Central memory CD4-positive, alpha-beta T cell (primary cell): ENCODE results near the gene DNALI1.
"Not testable (repeated sequence)": the region's sequence is repeated elsewhere in the genome, so short reads cannot be mapped to it uniquely, and the experiment has no call there.

Experiments used
- DNase-seq: peaks from one replicate; pipeline ENCODE4 v3.0.0; 2022

Gene DNALI1

GRCh38 chr1:37557402-37557801 is 662 bp downstream of the DNALI1 start:
- no peak for DNase-seq

DNA sequence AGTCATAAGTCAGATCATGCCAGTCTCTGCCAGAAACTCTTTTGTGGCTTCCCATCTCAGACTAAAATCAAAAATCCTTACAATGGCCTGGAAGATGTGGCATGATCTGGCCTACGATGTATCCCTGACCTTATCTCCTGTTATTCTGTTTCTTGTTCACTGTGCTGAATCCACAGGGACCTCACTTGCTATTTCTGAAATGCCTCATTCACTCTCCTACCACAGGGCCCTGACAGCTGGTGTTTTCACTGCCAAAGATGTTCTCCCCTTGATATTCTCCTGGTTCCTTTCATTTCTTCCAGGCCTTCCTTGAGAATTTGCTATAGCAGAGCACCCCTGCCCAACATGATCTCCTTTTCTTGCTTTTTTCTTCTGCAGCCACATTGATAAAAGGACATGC is 1.7 kb downstream of the DNALI1 start:
- DNase-seq, result no peak

DNA sequence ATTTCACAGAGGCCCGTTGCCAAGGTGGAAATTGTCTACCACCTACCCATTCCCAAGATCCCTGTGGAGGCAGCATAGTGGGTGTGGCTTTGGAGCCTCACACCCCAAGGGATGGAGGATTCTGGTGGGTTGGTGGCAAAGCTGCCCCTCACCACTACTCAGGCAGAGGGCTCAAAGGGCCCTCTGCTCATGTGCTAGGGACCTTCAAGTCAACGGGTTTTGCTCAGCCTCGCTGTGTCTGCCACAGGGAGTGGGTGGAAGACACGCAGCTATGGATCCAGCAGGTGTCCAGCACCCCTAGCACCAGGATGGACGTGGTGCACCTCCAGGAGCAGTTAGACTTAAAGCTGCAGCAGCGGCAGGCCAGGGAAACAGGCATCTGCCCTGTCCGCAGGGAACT is 2.3 kb downstream of the DNALI1 start:
- no peak for DNase-seq

GRCh38 chr1:37559957-37560379 is 3.2 kb downstream of the DNALI1 start:
- not testable (repeated sequence) for DNase-seq

GRCh38 chr1:37560401-37561132 is 3.8 kb downstream of the DNALI1 start:
- no peak for DNase-seq

DNA sequence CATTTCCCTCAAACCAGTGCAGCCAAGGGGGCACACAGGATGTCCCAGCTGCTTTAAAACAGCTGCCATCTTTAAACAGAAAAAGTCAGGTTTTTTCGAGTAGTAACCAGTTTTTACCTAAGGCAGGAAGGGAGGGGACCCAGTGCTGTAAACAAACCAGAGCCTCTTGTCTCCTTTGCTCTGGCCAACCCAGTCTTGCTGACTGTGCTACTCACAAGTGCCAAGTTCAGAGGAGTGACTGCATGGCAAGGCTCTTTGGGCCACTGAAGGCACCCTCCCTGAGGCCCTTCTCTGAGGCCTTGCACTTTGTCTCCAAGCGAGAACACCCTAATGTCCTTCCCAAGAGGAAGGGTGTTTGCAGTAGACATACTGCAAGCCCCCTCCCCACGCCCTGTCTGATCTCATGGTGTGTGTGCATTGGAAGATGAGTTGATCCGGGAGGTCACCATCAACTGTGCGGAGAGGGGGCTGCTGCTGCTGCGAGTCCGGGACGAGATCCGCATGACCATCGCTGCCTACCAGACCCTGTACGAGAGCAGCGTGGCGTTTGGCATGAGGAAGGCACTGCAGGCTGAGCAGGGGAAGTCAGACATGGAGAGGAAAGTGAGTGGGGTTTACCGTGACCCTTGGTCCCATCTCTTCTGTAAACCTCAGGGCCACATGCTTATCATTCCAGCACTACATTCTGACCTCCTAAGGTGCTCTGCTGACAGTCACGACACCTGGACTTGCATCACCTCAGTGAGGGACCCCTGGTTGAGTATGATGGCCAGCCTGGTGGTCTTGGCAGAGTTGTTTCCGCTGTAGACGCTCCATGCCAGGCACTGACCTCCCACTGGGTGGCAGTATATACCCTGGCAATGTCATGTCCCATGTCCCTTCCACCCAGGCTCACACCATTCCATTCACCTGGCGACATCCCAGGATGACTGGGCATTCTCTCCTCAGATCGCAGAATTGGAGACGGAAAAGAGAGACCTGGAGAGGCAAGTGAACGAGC is 4.7 kb downstream of the DNALI1 start:
- peak; percentile 5 for DNase-seq

DNA sequence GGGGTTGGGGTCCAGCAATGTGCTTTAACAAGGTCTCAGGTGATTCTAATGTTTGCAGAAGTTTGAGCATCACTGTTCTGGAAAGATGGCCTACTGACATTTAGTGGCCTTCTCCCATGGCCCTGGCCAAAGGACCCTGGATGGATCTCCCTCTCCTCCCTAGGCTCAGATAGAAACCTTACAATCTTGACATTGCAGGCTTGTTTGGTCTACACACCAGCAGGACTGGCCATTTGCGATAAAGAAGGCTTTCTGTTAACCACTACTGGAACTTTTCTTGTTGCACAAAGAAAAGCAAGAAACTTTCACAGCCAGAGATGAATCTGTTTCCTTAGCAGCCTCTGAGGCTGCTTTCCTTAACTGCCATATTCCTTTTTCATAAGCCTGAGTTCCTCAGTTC is 6.2 kb downstream of the DNALI1 start:
- no peak for DNase-seq

DNA sequence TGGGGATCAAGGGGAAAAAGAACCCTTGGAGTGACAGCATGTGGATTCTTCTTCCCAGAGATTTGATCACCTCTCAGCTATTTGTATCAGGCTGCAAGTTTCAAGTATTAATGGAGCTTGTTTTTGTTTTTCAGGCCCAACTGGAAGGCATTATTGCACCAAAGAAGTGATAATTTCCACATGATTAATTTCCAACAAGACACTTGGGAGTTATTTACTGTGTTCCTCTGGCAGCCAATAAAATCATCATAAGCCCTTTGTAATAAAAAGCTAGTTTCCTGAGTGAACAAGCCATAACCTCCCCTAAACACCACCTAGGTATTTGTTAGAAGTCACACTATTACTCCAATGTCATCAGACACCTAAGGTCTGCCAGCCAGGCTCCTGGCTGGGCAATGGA is 8.2 kb downstream of the DNALI1 start:
- DNase-seq, result no peak

DNA sequence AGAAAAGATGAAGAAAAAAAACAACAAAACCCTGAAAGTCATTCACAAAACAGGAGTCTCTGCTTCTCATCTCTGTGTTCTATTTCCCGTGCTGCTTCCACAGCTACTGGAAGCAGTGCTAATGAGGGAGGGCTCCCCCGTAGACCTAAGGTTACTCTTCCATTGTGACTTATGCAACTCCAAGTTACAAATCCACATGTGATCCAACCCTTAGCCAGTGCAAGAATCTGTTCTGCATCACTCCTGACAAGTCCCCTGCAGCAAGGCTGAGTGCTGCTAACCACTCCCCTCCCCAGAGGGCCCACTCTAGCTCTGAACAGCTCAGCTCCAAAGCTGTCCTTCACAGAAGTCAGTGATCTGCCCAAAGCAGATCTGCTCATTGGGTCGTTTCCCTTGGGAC is 10.3 kb downstream of the DNALI1 start:
- DNase-seq, result no peak

DNA sequence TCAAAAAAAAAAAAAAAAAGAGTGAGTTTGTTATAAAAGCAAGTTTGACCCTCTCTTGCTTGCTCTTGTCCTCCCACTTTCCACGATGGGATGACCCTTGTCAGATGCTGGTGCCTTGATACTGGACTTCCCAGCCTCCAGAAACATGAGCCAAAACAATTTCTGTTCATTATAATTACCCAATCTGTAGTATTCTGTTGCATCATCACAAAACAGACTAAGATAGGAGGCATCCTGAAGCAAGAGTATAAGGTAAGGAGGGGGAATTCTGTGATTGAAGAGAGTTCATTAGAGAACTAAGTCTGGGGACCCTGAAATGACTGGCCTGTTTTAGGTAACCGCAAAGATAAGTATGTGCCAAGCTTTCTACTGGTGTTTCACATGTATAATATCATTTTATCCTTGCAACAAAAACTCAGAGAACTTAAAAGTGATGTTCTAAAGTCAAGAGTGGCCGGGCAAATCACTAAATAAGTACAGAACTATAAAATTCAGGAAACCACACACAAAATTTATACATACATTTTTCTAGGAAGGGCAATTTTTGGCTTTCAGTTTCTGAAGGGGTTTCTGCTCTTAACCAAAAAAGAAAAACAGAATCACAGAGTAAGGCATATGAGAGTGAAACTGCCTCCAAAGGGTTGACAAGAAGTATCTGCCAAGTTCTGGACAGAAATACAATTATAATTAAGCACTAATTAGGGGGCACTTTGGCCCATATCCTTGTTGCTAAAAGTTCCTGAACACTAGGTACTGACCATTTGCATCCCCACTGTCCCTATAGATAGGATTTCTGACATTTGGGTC is 14.0 kb downstream of the DNALI1 start:
- DNase-seq, result no peak

- no peak for DNase-seq
Measured at GRCh38 chr1:37574834-37575480, 18.2 kb downstream of the DNALI1 start.

DNA sequence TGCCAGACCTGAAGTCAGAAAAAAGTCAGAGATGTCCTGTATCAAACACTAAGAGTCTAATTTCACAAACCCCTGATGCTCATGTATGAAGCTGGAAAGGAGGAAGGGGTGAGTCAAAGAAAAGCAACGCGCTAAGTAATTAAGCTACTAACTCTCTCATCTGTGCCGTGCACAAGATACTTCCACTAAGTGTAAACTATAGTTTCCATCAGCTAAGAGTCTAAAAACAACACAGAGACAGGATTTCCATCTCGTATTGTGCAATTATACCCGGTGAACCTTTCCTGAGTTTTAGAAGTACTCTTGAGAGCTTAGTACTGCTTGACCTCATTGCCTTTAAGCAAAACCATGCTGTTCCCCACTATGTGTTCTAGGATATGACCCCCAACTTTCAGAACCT is 19.0 kb downstream of the DNALI1 start:
- DNase-seq, result no peak

DNA sequence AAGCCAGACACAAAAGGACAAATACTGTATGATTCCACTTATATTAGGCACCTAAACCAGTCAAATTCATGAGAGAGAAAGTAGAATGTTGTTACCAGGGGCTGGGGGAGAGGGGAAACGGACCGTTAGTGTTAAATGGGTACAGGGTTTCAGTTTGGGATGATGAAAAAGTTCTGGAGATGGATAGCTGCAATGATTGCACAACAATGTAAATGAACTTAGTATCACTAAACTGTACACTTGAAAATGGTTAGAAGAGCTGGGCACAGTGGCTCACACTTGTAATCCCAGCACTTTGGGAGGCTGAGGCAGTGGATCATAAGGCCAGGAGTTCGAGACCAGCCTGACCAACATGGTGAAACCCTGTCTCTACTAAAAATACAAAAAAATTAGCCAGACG is 27.8 kb downstream of the DNALI1 start:
- not testable (repeated sequence) for DNase-seq

DNA sequence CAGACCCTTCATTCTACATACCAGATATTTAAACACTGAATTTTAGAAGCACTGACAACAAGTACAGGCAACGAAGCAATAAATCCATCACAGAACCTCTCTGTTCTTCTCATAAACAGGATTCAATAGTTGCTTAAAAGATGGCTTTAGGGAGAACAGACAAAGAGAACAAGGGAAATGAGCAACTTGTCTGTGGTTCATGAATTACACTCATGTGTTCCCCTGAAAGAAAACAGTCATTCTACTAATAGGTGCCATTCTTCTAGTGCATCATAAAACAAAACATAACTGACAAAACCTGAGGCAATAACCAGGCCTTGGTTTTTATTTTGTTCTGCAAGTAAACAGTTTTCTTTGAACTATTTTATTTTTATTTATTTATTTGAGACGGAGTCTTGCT is 32.2 kb downstream of the DNALI1 start:
- DNase-seq, result no peak

GRCh38 chr1:37593726-37594125 is 37.0 kb downstream of the DNALI1 start:
- no peak for DNase-seq

DNA sequence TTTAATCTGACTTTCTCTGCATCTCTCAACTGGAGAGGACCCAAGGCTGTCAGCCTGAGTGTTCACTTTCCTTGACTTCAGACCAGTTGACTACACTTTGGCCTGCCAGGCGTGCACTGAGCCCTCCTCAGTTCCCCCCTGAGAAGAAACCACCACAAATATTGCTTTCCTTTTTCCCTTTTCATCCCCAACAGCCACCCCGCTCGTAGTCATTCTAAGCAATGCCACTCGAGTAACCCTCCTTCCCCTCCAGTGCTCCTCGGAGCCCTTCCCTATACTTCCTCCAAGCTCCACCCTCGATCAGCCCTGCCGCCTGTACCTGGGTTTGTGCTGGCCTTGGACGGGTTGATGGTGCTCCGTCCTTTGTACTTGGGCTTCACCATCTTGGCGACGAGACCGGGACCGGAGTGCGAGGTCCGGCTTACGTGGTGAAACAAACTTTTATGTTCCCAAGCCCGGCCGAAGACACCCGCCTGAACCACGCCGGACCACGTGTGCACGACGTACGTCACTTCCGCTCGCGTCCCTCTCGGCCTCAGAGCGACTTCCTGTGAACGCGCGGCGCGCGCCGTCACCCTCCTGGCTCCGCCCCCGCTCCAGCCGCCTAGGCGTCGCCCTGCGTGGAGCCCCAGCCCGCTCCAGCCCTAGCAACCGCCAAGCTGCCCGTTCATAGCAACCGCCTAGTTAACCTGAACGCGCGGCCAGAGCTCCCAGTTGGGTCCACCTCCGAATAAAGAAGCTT is 38.9 kb downstream of the DNALI1 start, which contains the start of gene GNL2:
Gene GNL2 (minus strand): TSS at position 498 of the 742 bp plus-strand sequence. CDS start 115 bp downstream, at position 383.
- peak; percentile 95 for DNase-seq

- DNase-seq, result no peak
Measured at GRCh38 chr1:37596182-37596667, 39.5 kb downstream of the DNALI1 start.

- DNase-seq, result no peak
Measured at GRCh38 chr1:37599940-37600339, 43.2 kb downstream of the DNALI1 start.

DNA sequence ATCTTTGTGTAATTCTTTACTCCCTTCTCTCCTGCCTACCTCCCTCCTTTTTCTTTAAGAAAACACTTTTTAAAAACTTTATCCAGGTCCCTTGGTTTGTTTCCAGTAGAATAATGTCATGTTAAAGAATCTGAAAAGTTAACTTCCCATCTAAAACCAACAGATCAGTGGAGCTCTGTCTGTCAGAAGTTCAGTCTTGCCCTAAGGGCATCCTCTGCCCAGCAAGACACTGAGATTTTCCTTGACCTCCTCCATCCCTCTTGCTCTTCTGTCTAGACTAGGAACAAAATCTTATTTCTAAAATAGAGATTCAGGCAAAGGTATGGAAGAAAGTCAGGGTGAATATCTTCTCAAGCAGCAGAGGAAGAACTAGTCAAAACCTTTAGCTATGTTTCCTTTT is 44.7 kb downstream of the DNALI1 start:
- DNase-seq, result no peak

DNA sequence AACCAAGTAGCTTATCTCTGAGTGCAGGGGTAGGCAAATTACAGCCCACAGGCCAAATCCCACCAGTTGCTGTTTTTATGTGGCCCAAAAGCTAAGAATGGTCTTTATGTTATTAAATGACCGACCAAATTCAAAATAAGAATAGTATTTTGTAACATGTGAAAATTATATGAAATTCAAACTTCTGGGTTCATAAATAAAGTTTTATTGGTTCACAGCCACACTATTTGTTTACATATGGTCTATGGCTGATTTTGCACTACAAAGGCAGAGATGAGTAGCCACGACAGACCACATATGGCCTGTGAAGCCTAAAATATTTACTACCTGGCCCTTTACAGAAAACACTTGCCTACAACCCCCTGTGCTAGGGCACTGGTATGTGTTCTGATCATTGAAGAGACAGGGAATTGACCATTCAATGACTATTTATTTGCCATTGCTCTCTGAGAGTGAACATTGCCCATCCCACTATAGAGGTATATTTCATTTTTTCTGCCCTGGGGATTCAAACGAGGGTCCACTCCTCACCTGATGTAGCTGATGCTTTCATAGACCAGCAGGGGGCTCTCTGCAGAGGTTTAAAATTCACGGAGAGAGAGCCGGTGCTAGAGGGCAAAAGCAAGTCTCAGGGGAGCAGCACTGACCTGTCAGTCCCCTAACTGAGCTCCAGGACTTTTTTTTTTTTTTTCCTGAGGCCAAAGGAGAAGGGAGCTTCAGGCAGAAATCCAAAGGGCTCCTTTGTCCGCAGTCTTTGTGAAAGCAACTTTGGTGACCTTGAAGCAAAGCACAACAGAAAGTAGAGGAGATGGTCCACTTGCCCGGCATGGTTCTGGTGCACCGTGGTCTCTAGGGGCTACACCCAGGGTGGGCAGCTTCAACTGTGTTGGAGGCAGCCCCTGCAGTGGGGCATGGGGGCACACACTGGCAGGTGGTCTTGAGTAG is 46.3 kb downstream of the DNALI1 start:
- peak; percentile 47 for DNase-seq
